Endothelial cell of umbilical vein (primary cell): ENCODE measurements around the gene GALNT2.

Source experiments
- FOS ChIP-seq: IDR thresholded peaks from 2 replicates; pipeline ENCODE4 v1.6.1; 2011; ENCODE audit warnings: mild to moderate bottlenecking, low read length, moderate library complexity, borderline replicate concordance; ENCODE audit not compliant: insufficient read depth
- POLR2A ChIP-seq: IDR thresholded peaks from 2 replicates; pipeline ENCODE4 v1.6.1; 2012; ENCODE audit warnings: low read depth, mild to moderate bottlenecking, control low read depth, low read length
- POLR2AphosphoS5 ChIP-seq: IDR thresholded peaks from 2 replicates; pipeline ENCODE4 v1.6.1; 2012; ENCODE audit warnings: low read depth, mild to moderate bottlenecking, control low read depth, low read length, moderate library complexity; ENCODE audit not compliant: insufficient read depth
- TF ChIP-seq, protein P1 (sequence below), 2 donors: IDR thresholded peaks; 1 replicate in 1 of 2; 2 replicates in 1 of 2; pipeline ENCODE4 v1.5.1; 2011; ENCODE audit warnings: low read length in 2 of 2, mild to moderate bottlenecking in 2 of 2, moderate library complexity in 2 of 2, control low read depth in 1 of 2, inconsistent platforms in 1 of 2, low read depth in 1 of 2; ENCODE audit not compliant: insufficient read depth in 1 of 2; ENCODE audit errors: extremely low read depth in 1 of 2
- TF ChIP-seq, protein P2 (sequence below): IDR thresholded peaks from 2 replicates; pipeline ENCODE4 v1.6.1; 2011; ENCODE audit not compliant: insufficient read depth, insufficient read length

DNA sequence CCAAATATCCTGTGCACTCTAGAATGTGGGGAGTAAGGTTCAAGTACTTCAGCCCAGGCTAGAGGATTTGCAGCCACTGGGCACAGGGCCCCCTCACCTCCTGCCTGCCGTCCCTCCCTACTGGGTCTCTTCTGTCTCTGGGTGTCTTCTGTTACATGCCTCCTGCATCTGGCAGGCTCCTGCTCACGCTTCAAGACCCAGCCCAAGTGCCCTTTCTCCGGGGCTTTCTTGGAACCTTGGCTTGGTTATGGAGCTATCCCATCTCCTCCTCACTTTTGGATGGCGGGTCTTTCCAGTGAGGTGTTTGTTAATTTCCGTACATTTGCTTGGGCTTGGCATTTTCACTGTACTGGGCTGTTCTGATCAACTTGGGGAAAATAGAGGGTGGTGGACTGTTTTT lies 129.0 kb downstream of the GALNT2 start:
- TF ChIP-seq POLR2A (no peak), POLR2AphosphoS5 (no peak), FOS (no peak)
- TF ChIP-seq, protein P1, sequence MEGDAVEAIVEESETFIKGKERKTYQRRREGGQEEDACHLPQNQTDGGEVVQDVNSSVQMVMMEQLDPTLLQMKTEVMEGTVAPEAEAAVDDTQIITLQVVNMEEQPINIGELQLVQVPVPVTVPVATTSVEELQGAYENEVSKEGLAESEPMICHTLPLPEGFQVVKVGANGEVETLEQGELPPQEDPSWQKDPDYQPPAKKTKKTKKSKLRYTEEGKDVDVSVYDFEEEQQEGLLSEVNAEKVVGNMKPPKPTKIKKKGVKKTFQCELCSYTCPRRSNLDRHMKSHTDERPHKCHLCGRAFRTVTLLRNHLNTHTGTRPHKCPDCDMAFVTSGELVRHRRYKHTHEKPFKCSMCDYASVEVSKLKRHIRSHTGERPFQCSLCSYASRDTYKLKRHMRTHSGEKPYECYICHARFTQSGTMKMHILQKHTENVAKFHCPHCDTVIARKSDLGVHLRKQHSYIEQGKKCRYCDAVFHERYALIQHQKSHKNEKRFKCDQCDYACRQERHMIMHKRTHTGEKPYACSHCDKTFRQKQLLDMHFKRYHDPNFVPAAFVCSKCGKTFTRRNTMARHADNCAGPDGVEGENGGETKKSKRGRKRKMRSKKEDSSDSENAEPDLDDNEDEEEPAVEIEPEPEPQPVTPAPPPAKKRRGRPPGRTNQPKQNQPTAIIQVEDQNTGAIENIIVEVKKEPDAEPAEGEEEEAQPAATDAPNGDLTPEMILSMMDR (IDR thresholded peaks at IDR 0.05; ENCODE audit: extremely low read depth in 1 of 2, insufficient read depth in 1 of 2, low read depth in 1 of 2, low read length in 2 of 2), result no peak
- TF ChIP-seq, protein P2, sequence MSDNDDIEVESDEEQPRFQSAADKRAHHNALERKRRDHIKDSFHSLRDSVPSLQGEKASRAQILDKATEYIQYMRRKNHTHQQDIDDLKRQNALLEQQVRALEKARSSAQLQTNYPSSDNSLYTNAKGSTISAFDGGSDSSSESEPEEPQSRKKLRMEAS, result no peak
